ENCODE measurements around the gene UBL4A.
A peak's percentile ranks its signal among the peaks of the same experiment; 100 is the strongest.

The UBL4A gene

DNA sequence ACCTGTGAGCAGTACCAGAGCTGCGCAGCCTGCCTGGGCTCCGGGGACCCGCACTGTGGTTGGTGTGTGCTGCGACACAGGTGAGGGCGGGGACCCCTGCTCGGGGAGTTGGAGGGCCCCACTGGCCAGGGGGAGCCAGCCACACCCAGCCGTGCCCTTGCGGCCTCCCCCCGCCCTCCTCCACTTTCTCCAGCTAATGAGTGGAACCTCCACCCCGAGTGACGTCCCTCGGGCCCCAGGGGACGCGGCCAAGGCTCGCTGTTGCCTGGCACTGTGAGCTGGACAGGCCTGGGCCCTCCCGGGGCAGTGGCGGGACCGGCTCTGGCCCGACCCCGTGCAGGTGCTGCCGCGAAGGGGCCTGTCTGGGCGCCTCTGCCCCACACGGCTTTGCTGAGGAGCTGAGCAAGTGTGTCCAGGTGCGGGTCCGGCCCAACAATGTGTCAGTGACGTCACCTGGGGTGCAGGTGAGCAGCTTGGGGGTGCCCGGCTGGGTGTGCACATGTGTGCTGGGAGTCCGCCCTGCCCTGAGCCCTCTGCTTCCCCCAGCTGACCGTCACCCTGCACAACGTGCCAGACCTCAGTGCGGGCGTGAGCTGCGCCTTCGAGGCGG is 22.7 kb downstream of the UBL4A start:
- no peak for DNase-seq (ENCODE audit: low read depth in 3 of 3)

- no peak for DNase-seq (ENCODE audit: low read depth in 3 of 3)
These were observed 24.0 kb downstream of the UBL4A start for GRCh38 chrX:154462396-154462795.

DNA sequence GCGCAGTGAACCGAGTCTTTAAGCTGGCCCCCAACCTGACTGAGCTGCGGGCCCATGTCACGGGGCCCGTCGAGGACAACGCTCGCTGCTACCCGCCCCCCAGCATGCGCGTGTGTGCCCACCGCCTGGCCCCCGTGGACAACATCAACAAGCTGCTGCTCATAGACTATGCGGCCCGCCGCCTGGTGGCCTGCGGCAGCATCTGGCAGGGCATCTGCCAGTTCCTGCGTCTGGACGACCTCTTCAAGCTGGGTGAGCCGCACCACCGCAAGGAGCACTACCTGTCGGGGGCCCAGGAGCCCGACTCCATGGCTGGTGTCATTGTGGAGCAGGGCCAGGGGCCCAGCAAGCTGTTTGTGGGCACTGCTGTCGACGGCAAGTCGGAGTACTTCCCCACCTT is 26.1 kb downstream of the UBL4A start:
- DNase-seq (ENCODE audit: low read depth in 3 of 3) = no peak

DNA sequence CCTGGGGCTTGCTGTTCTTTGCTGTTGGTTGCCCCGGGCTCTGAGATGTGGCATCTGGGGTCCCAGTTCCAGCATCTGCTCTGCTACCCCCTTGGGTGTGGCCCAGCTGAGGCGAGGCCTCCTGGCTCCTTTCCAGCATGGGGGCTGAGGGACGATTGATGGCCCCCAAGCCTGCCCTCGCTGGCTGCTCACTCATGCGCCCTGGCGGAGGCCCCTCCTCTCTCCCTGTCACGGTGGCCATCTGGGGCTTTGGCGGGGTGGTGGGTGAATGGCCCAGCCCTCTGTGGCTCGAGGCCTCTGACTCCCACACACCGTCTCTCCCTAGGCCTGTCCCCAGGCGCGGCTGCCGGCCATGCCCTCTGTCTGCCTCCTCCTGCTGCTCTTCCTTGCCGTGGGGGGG is 26.6 kb downstream of the UBL4A start:
- no peak for DNase-seq (ENCODE audit: low read depth in 3 of 3)

DNA sequence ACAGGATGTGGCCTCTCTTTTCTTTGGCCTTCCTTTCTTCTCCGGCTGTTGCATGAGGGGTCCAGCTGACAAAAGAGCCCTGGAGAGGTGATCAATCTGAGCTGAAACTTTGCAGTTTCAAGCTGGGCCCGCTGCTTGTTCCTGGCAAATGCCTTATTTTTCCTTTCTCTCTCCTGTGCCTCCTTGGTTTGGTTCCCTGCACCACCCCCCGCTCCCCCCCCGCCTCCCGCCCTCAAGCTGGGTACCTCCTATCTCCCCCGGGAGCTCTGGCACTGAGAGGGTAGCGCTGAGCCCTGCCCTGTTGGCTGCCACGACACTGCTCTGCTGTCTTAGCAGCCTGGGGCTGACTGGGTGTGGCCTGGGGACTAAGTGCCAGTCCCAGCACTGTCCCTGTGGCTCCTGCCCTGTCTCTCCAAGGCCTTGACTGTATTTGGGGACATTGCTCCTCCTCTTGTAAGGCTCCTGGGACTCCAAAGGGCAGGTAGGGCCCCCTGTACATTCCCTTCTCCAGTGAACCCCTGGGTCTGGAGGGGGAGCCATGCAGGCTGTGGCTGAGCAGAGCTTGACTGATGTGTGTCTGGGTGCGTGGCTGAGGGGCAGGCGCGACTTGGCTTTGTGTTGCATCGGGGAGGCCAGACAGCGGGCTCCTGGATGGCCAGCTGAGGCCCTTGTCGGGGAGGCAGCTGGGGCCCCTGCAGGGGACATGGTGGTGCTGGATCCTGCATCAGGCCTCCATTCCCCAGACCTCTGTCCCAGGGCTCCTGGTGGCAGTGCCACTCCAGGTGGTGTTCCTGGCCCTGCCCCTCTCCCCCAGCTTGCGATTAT is 27.2 kb downstream of the UBL4A start:
- no peak for DNase-seq (ENCODE audit: low read depth in 3 of 3)

DNA sequence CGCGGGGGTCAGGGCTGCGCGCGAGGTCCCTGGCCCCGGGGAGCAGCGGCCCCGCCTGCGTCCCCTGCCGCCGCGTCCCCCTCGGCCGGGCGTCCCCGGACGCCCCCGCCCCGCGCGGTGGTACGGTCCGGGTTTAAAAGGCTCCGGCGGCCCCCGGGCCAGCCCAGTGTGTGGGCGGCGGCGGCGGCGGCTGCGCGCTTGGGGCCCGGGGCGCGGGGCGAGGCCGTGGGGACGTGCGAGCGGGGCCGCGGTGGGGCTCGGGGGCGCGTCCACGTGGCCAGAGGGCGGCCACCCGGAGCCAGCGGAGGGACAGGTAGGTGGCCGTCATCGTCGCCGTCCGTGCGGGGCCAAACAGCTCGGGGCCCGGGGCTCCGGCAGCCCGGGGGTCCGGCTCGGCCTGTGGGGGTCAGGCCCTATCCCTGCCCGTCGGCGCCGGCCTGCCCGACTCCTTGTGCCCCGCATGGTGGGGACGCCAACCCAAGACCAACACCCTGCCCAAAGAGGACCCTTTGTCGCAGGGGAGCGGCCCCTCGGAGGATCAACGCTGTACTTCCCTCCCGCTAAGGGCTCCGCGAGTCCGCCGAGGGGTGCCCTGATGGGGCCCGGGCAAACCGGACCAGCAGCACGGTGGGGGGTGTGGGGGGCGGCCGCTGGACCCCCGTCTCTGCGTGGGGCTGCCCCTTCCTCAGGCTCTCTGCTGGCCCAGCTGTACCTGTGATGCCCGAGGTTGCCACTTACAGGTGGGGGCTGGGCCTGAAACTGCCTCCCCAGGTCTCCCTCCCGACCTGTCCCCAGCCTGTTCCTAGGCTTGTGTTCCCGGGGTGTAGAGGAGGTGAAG is 28.1 kb downstream of the UBL4A start, which contains the start of gene PLXNA3:
TSS of gene PLXNA3 (plus strand) at position 166 of the 838 bp plus-strand sequence. CDS start 1,903 bp downstream, outside the sequence.
- DNase-seq (ENCODE audit: low read depth in 3 of 3) = peak; percentile 26 to 47 (median 44)

GRCh38 chrX:154457491-154458115 is 28.8 kb downstream of the UBL4A start:
- DNase-seq (ENCODE audit: low read depth in 3 of 3) = peak in 2 of 3 experiments; percentile 19 to 23

DNA sequence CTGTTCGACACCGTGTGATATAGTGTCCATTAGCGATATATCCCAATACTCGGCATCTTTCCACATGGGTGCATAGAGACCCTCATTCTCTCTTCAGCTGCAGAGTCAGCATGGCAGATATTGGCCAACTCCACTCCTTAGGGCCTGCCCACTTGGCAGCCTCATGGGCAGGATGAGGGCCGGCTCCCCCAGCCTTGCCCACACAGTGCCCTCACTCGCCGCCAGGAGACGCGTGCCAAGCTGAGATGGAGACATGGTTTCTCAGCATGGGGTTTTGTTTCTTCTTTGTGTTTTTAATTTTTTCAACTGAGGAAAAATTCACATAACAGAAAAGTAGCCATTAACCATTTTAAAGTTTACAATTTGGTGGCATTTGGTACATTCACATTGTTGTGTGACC is 33.6 kb downstream of the UBL4A start:
- no peak for DNase-seq (ENCODE audit: low read depth in 3 of 3)

DNA sequence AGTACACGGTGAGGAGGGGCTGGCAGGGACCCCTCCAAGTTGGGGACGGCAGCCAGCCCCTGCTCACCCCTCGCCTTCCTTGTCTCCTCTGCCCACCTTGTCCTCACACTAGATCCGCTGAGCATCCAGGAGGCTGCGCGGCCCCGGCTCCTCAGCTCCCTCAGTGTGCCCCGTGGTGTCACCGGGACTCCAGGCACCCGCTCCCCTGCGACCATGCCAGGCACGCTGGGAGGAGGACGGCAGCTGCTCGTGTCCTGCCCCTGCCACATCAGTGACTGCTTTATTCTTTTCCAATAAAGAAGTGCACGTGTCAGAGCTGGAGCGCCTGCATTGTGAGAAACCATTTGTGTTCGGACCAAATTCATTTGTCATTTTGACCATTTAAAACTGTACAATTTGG is 36.1 kb downstream of the UBL4A start:
- no peak for DNase-seq (ENCODE audit: low read depth in 3 of 3)

GRCh38 chrX:154449618-154450017 is 36.8 kb downstream of the UBL4A start:
- DNase-seq (ENCODE audit: low read depth in 3 of 3) = no peak

DNA sequence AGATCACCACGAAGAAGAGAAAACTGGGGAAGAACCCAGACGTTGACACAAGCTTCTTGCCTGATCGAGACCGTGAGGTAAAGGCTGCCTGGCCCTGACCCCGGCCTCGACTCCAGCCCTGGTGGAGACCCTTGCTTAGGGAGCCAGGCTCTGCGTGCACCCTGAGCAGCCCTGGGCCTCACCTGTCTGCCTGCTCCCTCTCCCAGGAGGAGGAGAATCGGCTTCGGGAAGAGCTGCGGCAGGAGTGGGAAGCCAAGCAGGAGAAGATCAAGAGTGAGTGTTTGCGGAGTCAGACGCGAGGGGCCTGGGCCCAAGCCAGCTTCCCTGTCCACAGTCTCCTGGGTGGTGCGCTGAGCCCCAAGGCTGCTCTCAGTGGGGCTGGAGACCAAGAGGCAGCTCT is 37.9 kb downstream of the UBL4A start:
- no peak for DNase-seq (ENCODE audit: low read depth in 3 of 3)

DNA sequence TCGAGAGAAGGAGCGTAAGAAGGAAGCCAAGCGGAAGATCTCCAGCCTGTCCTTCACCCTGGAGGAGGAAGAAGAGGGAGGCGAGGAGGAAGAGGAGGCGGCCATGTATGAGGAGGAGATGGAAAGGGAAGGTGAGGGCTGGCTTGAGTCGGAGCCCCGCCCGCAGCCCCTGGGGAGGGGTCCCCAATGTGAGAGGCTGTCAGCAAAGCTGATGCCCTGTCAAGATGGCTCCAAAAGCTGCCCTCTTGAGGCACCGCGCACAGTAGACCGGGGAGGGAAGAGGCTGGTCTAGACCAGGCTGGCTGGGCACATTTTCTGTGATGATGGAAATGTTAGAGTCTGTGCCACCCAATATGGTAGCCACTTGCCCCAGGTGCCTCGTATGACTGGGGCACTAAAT is 40.0 kb downstream of the UBL4A start:
- DNase-seq (ENCODE audit: low read depth in 3 of 3) = no peak

GRCh38 chrX:154445776-154446175 is 40.6 kb downstream of the UBL4A start:
- no peak for DNase-seq (ENCODE audit: low read depth in 3 of 3)

DNA sequence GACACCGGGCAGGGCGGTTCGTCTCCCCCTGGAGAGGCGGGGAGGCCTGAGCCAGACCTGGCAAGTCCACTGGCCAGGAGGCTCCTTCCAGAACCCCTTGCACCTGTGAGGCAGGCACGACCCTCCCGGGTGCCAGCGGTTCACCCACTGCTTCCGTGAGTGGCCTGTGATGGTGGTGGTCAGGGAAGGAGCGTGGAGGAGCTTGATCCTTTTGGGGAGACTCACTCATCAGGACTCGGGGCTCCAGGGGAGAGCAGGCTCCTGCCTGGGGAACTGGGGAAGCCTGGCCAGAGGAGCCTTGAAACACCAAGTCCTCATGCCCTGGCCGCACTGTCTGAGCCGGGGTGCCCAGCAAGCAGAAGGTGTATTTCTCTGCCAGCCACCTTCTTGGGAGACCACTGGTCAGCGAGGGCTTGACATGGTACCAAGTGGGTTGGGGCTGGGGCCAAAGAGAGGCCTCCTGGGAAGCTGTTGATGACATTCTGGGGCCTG is 41.6 kb downstream of the UBL4A start:
- no peak for DNase-seq (ENCODE audit: low read depth in 3 of 3)

DNA sequence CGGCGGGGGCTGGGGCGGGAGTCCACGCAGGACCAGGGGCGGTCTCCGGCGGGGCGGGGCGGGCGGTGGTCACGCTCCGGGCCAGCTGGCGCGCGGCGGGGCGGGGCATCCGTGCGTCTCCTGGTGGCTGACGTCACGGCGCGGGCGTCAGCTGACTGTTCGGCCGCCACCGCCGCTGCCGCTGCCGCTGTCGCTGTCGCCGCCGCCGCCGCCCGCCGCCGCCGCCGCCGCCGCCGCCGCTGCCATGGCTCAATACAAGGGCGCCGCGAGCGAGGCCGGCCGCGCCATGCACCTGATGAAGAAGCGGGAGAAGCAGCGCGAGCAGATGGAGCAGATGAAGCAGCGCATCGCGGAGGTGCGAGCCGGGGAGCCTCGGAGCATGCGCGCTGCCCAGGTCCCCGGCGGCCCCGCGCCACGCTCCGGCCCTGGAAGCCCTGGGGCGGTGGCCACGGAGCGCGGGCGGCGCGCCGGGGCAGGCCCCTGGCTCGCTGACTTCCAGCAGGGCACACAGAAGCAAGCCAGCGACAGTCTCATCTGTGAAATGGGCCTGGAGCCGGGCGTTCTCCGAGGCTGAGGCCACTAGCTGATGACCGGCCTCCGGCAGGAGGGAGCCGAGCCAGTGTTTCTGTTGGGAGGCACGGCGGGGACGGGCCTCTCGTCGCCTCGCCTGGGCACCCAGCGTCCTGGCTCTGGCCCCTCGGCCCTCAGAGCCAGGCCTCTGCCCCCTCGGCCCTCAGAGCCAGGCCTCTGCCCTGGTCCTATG is 42.2 kb downstream of the UBL4A start, which contains the start of gene FAM50A:
TSS of gene FAM50A (plus strand) at position 150 of the 763 bp plus-strand sequence. CDS start at position 245, 95 bp downstream.
- peak; percentile 29 to 48 (median 37) for DNase-seq (ENCODE audit: low read depth in 3 of 3)

DNA sequence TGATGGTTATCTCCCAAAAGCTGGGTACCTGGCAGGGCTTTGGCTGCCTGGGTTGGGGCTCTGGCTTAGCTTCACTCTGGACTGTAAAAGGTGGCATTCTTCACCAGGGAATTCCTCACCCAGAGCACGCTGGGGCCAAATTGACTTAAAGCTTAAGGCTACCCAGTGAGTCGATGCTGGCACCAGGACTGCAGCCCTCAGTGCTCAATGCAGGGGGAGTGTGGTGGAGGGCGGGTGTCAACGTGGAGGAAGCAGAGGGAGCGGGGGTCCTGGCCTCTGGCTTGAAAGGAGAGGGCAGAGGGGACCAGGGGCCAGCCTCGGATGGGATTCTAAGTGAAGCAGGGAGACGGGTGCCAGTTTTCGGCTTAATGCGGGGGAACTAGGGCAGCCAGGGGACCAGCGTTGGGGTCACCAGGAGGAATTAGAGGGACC is 42.9 kb downstream of the UBL4A start:
- no peak for DNase-seq (ENCODE audit: low read depth in 3 of 3)

- DNase-seq (ENCODE audit: low read depth in 3 of 3) = no peak
These were observed 44.3 kb downstream of the UBL4A start for GRCh38 chrX:154441984-154442707.

DNA sequence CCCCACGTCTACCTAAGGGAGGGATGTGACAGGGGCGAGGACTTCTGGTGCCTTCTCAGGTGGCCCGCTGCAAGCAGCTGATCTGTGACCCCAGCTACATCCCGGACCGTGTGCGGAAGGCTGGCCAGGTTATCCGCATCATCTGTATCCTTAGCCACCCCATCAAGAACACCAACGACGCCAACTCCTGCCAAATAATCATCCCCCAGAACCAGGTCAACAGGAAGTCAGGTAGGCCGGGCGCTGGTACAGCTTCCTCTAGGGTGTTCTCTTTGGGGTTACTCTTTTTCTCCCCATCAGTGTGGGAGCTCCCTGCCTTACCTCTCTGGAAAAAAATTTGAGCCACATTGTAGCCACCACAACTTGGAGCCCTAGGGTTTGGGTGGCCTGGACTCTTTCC is 44.9 kb downstream of the UBL4A start:
- no peak for DNase-seq (ENCODE audit: low read depth in 3 of 3)

DNA sequence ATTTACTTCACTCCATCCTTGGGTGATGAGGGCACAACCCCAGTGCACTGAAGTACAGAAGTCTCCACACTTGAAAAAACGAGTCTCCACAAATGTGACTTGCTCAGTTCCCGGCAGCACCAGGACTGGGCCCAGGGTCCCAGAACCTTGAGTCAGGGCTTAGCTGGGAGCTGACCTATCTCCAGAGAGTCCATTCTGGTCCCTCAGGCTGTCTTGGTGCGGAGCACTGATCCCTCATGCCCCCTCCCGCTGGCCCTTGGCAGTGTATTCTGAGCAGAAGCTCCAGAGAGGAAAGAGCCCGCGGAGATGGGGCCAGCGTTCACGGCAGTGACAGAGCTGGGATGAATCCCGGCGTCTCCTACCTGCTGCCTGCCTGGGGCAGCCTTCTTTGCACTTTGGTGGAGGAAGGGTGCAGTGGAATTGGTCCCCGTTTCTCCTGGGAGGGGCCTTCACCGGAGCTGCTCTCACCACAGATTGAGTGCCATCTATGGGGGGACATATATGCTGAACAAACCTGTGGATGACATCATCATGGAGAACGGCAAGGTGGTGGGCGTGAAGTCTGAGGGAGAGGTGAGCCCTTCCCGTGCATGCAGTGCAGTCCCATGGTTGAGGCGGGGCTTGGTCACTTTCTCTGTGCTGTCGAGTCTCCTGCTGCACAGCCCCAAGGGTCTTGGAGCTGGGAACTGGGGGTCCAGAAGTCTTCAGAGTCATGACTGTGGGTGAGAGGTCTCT is 45.6 kb downstream of the UBL4A start:
- no peak for DNase-seq (ENCODE audit: low read depth in 3 of 3)
